GM06990 (cell line): Measurements from ENCODE around the gene PLK4.

ENCODE experiments used
- DNase-seq: peaks from one replicate; pipeline ENCODE4 v3.0.0-alpha.2; 2011; ENCODE audit not compliant: insufficient read length; ENCODE audit errors: extremely low read depth
- H3K27me3 ChIP-seq: replicated peaks from 2 replicates; pipeline ENCODE4 v1.6.0; 2011; ENCODE audit warnings: low read length; ENCODE audit not compliant: control insufficient read depth, insufficient read depth
- H3K36me3 ChIP-seq: 2 replicates; pipeline ENCODE4 v1.5.1; 2011; ENCODE audit warnings: low read length; ENCODE audit not compliant: control insufficient read depth, insufficient read depth
- H3K4me3 ChIP-seq: replicated peaks from 2 replicates; pipeline ENCODE4 v1.5.1; 2011; ENCODE audit warnings: low read depth, mild to moderate bottlenecking, control low read depth, low read length
- CTCF ChIP-seq: IDR thresholded peaks from 2 replicates; pipeline ENCODE4 v1.5.1; 2011; ENCODE audit warnings: low read length, control low read depth, mild to moderate bottlenecking, inconsistent platforms; ENCODE audit not compliant: insufficient read depth, poor library complexity, severe bottlenecking

PLK4 gene

GRCh38 chr4:127846765-127847164 lies 33.9 kb upstream of the PLK4 start:
- no peak for DNase-seq
- no peaks in the 10 kb centered on the region for H3K36me3 ChIP-seq
- no peak for TF ChIP-seq CTCF

GRCh38 chr4:127849505-127850234 lies 31.0 kb upstream of the PLK4 start:
- Histone ChIP-seq H3K4me3 (no peak overlapping the region), H3K36me3 (no peaks in the 10 kb centered on the region), H3K27me3 (no peaks in the 10 kb centered on the region)
- DNase-seq = no peak
- no peak for TF ChIP-seq CTCF

More at GRCh38 chr4:127846765-127847164, 33.9 kb upstream of the PLK4 start:
- Histone ChIP-seq H3K27me3 (no peaks in the 10 kb centered on the region), H3K4me3 (no peak overlapping the region)

- H3K27me3 ChIP-seq = no peaks in the 10 kb centered on the region
- TF ChIP-seq CTCF = no peak
- no peak for DNase-seq
- H3K4me3 ChIP-seq = no peak overlapping the region
- no peaks in the 10 kb centered on the region for H3K36me3 ChIP-seq
Measured at GRCh38 chr4:127852661-127853060, 28.0 kb upstream of the PLK4 start.

- TF ChIP-seq CTCF = no peak
- Histone ChIP-seq H3K4me3 (peak overlapping the region; percentile 52), H3K36me3 (no peaks in the 10 kb centered on the region), H3K27me3 (no peaks in the 10 kb centered on the region)
- DNase-seq = peak; percentile 25
Measured at GRCh38 chr4:127856196-127856812, 24.4 kb upstream of the PLK4 start.

GRCh38 chr4:127856813-127857447 lies 23.8 kb upstream of the PLK4 start:
- H3K4me3 ChIP-seq = peak overlapping the region; percentile 52
- H3K27me3 ChIP-seq = no peaks in the 10 kb centered on the region
- DNase-seq = peak; percentile 52
- TF ChIP-seq CTCF = no peak
- H3K36me3 ChIP-seq = no peaks in the 10 kb centered on the region
